Measurements from ENCODE around the gene PROK1. TPM values are rescaled to one million over a fixed set of nuclear protein-coding genes. Genes with fewer than 3 reads are reported as not detected.
A peak's percentile ranks its signal among the peaks of the same experiment; 100 is the strongest.
"Not testable (repeated sequence)": the region's sequence is repeated elsewhere in the genome, so short reads cannot be mapped to it uniquely, and the experiment has no call there.

Gene PROK1, protein sequence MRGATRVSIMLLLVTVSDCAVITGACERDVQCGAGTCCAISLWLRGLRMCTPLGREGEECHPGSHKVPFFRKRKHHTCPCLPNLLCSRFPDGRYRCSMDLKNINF
- polyA plus RNA-seq = 0.13 TPM
- long read RNA-seq, donor 1 = 0 reads
- long read RNA-seq, donor 2 = 0 reads
- long read RNA-seq, donor 3 = 0 reads
- long read RNA-seq, donor 4 = 0 reads
- long read RNA-seq, donor 5 = 0 reads
- long read RNA-seq, donor 6 = 0 reads
- long read RNA-seq, donor 7 = 0 reads
- long read RNA-seq, donor 8 = 0 reads
- long read RNA-seq, donor 9 = 0 reads
- long read RNA-seq, donor 10 = 0 reads
- long read RNA-seq, donor 11 = 0 reads

DNA sequence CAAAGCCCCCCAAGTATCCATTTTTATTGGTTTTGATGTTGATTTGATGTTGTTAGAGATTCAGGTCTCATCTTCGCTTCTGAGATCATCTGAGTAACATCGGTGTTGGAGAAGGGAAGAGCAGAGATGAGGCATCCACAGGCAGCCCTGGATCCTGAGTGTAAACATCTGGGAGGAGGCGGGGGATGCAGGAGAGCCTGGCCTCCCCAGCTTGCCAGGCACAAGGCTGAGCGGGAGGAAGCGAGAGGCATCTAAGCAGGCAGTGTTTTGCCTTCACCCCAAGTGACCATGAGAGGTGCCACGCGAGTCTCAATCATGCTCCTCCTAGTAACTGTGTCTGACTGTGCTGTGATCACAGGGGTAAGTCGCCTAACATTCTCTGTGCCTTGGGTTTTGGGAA is at the start of gene PROK1:
Gene PROK1, plus strand, starts transcription at position 221 of the 400 bp plus-strand sequence. Its CDS starts 68 bp downstream, at position 289.
- no CpG with 5 or more reads among the region's 8 CpGs for WGBS (ENCODE audit: insufficient coverage, low lambda C conversion rate)
- DNase-seq = no peak
- H3K27ac ChIP-seq (ENCODE audit: low read length) = no peak within 1 kb of the TSS
- no peaks in the 10 kb centered on the region for H3K36me3 ChIP-seq (ENCODE audit: control insufficient read depth, insufficient read depth, low read length)
- peaks cover 30% of the 10 kb centered on the region for H3K27me3 ChIP-seq (ENCODE audit: control insufficient read depth, insufficient read depth, low read length)
- H3K4me1 ChIP-seq (ENCODE audit: control insufficient read depth, insufficient read depth, low read length) = no peaks in the 10 kb centered on the region
- no peak within 1 kb of the TSS for H3K4me3 ChIP-seq (ENCODE audit: low read length)
- H3K9me3 ChIP-seq (ENCODE audit: control insufficient read depth, low read depth, low read length) = no peaks in the 10 kb centered on the region

DNA sequence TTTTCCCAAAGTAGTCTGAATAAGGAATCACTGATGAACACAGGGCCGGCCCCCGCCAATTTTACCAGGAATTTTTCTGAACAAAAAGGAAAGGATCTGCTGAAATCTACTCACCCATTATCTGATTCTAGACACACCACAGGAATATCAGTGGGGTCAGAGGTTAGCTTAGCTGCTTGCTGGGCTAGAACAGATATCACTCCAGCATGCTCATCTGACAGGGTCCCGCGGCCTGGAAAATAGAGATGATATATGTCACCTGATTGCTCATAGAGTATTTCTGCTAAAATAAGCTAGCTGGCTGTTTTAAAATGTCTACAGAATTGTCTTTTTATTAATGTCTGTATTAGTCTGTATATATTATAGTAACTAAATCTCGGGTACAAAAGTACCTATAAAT is 47.1 kb upstream of the PROK1 start:
- Histone ChIP-seq H3K36me3 (ENCODE audit: control insufficient read depth, insufficient read depth, low read length) (peaks cover 43% of the 10 kb centered on the region), H3K27ac (ENCODE audit: low read length) (no peak overlapping the region)

DNA sequence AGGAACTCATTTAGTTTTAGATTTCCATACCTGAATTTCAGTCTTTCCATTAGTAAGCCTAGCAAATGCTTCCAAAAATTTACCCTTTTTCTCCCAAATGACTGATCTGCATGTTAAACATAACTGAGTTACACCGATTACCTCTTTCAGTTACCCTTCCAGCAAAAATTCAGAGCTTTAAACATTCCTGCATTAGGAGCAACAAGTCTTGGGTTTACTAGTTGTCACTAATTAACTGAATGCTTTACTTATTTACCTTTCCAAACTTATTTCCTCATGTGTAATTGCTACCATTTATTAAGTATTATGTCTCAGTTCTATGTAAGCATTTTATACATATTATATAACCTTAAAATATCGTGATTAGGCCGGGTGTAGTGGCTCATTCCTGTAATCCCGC is 46.5 kb upstream of the PROK1 start:
- no peak for DNase-seq
- Histone ChIP-seq H3K36me3 (ENCODE audit: control insufficient read depth, insufficient read depth, low read length) (peaks cover 42% of the 10 kb centered on the region), H3K9me3 (ENCODE audit: control insufficient read depth, low read depth, low read length) (no peaks in the 10 kb centered on the region), H3K4me3 (ENCODE audit: low read length) (no peak overlapping the region), H3K4me1 (ENCODE audit: control insufficient read depth, insufficient read depth, low read length) (peaks cover 6% of the 10 kb centered on the region), H3K27ac (ENCODE audit: low read length) (no peak overlapping the region), H3K27me3 (ENCODE audit: control insufficient read depth, insufficient read depth, low read length) (no peaks in the 10 kb centered on the region)
- WGBS (ENCODE audit: insufficient coverage, low lambda C conversion rate) = no CpG with 5 or more reads among the region's 4 CpGs

More for the DNA sequence above, 47.1 kb upstream of the PROK1 start:
- WGBS (ENCODE audit: insufficient coverage, low lambda C conversion rate) = 100% methylated on average over 1 of the region's 5 CpGs
- no peak for DNase-seq
- Histone ChIP-seq H3K9me3 (ENCODE audit: control insufficient read depth, low read depth, low read length) (no peaks in the 10 kb centered on the region), H3K4me3 (ENCODE audit: low read length) (no peak overlapping the region), H3K27me3 (ENCODE audit: control insufficient read depth, insufficient read depth, low read length) (no peaks in the 10 kb centered on the region), H3K4me1 (ENCODE audit: control insufficient read depth, insufficient read depth, low read length) (peaks cover 6% of the 10 kb centered on the region)

DNA sequence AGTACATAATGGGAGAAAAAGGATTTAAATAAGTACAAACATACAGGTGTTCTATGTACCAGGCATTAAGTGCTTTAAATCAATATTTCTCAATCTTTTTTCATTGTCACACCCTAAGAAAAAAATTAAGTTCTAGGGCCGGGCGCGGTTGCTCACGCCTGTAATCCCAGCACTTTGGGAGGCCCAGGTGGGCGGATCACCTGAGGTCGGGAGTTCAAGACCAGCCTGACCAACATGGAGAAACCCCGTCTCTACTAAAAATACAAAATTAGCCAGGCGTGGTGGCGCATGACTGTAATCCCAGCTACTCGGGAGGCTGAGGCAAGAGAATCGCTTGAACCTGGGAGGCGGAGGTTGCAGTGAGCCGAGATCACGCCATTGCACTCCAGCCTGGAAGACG is 44.5 kb upstream of the PROK1 start:
- Histone ChIP-seq H3K4me3 (ENCODE audit: low read length) (peak overlapping the region; percentile 91), H3K27ac (ENCODE audit: low read length) (peak overlapping the region; percentile 86), H3K36me3 (ENCODE audit: control insufficient read depth, insufficient read depth, low read length) (peaks cover 30% of the 10 kb centered on the region)
- not testable (repeated sequence) for H3K9me3 ChIP-seq (ENCODE audit: control insufficient read depth, low read depth, low read length); H3K27me3 ChIP-seq (ENCODE audit: control insufficient read depth, insufficient read depth, low read length); H3K4me1 ChIP-seq (ENCODE audit: control insufficient read depth, insufficient read depth, low read length); DNase-seq
- WGBS (ENCODE audit: insufficient coverage, low lambda C conversion rate) = no CpG with 5 or more reads among the region's 15 CpGs

DNA sequence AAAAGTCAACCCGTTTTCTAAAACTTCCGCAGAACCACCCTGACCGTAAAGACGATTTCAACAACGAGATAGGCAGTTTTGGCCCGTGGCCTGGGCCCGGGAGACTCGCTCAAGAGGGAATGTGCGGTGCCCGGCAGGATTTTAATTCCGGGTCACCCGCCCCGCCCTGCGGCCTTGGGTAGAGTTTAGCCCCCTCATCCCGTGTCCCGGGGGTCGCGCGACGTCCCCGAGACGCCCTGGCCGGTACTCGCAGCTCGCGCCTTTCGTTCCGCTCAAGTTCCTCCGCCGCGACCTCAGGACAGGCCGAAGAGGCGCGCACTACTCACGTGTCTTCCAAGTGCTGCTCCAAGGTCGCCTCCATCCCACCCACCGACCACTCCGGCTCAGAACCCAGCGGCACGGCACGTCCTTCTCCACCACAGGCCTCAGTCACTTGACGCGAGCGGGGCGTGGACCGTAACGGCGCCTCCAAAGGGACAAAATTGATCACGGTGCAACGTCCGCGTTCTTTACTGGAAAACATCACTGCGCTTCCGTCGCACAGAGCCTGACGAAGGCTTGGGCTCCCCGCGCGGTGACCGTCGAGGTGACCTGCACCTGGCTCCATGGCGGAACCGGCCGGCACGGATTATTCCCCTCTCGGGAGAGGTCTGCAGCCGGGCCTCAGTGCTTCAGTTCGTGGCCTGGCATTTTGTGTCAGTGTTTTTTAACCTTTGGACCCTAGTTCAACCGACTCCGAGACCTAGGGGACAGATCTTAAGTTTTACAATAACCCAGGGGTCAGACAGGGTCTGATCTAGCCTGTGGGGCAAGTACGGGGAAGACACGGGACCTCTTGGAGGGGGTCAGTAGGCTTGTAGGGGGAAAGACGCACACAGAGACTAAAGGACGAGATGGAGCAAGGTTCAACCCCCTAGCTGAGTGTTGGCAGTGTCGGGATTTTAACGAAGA is 43.4 kb upstream of the PROK1 start, which contains the start of gene LAMTOR5:
Gene LAMTOR5, minus strand, starts transcription at position 435 of the 951 bp plus-strand sequence. Its CDS starts 74 bp downstream, at position 361.
- H3K27me3 ChIP-seq (ENCODE audit: control insufficient read depth, insufficient read depth, low read length) = no peaks in the 10 kb centered on the region
- H3K4me3 ChIP-seq (ENCODE audit: low read length) = peak within 1 kb of the TSS; percentile 91
- peaks cover 19% of the 10 kb centered on the region for H3K36me3 ChIP-seq (ENCODE audit: control insufficient read depth, insufficient read depth, low read length)
- H3K9me3 ChIP-seq (ENCODE audit: control insufficient read depth, low read depth, low read length) = no peaks in the 10 kb centered on the region
- WGBS (ENCODE audit: insufficient coverage, low lambda C conversion rate) = no CpG with 5 or more reads among the region's 76 CpGs
- DNase-seq = peak; percentile 92 to 97
- H3K4me1 ChIP-seq (ENCODE audit: control insufficient read depth, insufficient read depth, low read length) = peaks cover 6% of the 10 kb centered on the region
- peak within 1 kb of the TSS; percentile 86 for H3K27ac ChIP-seq (ENCODE audit: low read length)

DNA sequence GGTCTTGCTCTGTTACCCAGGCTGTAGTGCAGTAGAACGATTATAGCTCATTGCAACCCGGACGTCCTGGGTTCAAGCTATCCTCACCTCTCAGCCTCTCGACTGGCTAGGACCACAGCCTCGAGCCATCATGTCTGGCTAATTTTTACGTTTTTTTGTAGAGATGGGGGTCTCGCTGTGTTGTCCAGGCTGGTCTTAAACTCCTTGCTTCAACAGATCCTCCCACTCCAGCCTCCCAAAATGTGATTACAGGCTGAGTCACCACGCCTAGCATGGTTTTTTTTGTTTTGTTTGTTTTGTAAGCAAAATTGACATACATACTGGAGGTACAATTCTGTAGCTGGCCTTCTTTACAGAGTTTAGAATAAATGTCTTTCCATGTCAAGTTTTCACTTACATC is 42.5 kb upstream of the PROK1 start:
- Histone ChIP-seq H3K4me3 (ENCODE audit: low read length) (no peak overlapping the region), H3K36me3 (ENCODE audit: control insufficient read depth, insufficient read depth, low read length) (peaks cover 10% of the 10 kb centered on the region), H3K9me3 (ENCODE audit: control insufficient read depth, low read depth, low read length) (no peaks in the 10 kb centered on the region), H3K4me1 (ENCODE audit: control insufficient read depth, insufficient read depth, low read length) (peaks cover 6% of the 10 kb centered on the region), H3K27ac (ENCODE audit: low read length) (peak overlapping the region; percentile 3), H3K27me3 (ENCODE audit: control insufficient read depth, insufficient read depth, low read length) (no peaks in the 10 kb centered on the region)
- DNase-seq = no peak
- 100% methylated on average over 1 of the region's 8 CpGs for WGBS (ENCODE audit: insufficient coverage, low lambda C conversion rate)

DNA sequence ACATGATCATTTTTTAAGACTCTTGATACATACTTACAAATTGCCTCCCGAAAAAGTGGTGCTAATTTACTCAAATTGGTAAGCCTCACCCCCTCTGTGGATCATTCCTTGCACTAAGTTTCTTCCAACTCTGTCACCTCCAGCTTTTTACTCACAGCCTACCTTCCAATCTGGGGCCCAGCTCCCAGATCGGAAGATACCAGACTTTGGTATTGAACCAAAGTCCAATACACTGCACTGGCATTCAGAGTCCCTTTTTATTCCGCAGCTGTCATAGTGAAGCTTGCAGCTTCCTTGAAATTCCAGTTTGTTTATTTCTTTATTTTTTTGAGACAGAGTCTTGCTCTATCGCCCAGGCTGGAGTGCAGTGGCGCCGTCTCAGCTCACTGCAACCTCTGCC is 41.6 kb upstream of the PROK1 start:
- peak overlapping the region; percentile 3 for H3K27ac ChIP-seq (ENCODE audit: low read length)
- peak; percentile 43 to 72 for DNase-seq
- 100% methylated on average over 1 of the region's 6 CpGs for WGBS (ENCODE audit: insufficient coverage, low lambda C conversion rate)

DNA sequence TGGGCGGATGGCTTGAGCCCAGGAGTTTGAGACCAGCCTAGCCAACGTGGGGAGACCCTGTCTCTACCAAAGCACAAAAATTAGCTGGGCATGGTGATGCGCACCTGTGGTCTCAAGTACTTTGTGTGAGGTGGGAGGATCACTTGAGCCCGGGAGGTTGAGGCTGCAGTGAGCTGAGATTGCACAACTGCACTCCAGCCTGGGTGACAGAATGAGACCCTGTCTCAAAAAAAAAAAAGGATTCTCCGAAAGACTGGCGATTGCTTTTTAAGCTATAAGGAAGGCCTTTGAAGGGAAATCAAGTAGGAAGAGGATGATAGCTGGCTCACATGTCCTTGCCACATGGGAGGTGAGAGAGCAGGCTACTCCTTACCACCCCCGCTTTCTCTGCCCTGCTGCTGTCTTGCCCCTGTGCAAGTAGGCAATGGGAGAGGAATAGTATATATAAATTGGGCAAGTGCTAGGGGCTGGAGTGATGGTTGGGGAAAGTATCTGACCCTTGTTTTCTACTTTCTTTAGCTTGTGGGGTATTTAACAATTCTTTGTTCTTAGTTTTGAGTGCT is 39.7 kb upstream of the PROK1 start:
- DNase-seq = no peak
- H3K4me3 ChIP-seq (ENCODE audit: low read length) = no peak overlapping the region
- no peaks in the 10 kb centered on the region for H3K36me3 ChIP-seq (ENCODE audit: control insufficient read depth, insufficient read depth, low read length)
- H3K4me1 ChIP-seq (ENCODE audit: control insufficient read depth, insufficient read depth, low read length) = peaks cover 6% of the 10 kb centered on the region
- no peak overlapping the region for H3K27ac ChIP-seq (ENCODE audit: low read length)
- H3K27me3 ChIP-seq (ENCODE audit: control insufficient read depth, insufficient read depth, low read length) = no peaks in the 10 kb centered on the region
- H3K9me3 ChIP-seq (ENCODE audit: control insufficient read depth, low read depth, low read length) = no peaks in the 10 kb centered on the region
- WGBS (ENCODE audit: insufficient coverage, low lambda C conversion rate) = no CpG with 5 or more reads among the region's 7 CpGs

More for the DNA sequence above, 41.6 kb upstream of the PROK1 start:
- Histone ChIP-seq H3K27me3 (ENCODE audit: control insufficient read depth, insufficient read depth, low read length) (no peaks in the 10 kb centered on the region), H3K36me3 (ENCODE audit: control insufficient read depth, insufficient read depth, low read length) (peaks cover 3% of the 10 kb centered on the region), H3K4me1 (ENCODE audit: control insufficient read depth, insufficient read depth, low read length) (peaks cover 6% of the 10 kb centered on the region), H3K4me3 (ENCODE audit: low read length) (no peak overlapping the region), H3K9me3 (ENCODE audit: control insufficient read depth, low read depth, low read length) (no peaks in the 10 kb centered on the region)

DNA sequence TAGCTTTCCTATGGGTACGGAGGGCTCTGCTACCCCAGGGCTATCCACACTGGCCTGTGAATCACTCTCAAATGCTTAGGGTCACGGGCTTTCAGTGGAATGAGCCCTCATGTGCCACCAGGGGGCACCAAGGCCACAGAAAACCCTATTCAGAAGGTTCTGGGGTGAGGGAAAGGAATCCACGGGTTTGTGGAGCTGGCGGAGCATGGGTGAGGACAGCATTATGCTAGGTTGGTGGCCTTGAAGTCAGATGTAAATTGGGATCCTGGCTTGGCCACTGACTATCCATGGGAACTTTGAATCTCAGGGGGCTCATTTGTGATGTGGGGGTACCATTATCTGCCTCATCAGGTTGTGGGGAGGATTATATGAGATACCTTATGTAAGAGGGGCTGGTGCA is 38.4 kb upstream of the PROK1 start:
- Histone ChIP-seq H3K4me1 (ENCODE audit: control insufficient read depth, insufficient read depth, low read length) (peaks cover 6% of the 10 kb centered on the region), H3K27ac (ENCODE audit: low read length) (no peak overlapping the region), H3K36me3 (ENCODE audit: control insufficient read depth, insufficient read depth, low read length) (no peaks in the 10 kb centered on the region), H3K4me3 (ENCODE audit: low read length) (no peak overlapping the region), H3K9me3 (ENCODE audit: control insufficient read depth, low read depth, low read length) (no peaks in the 10 kb centered on the region), H3K27me3 (ENCODE audit: control insufficient read depth, insufficient read depth, low read length) (no peaks in the 10 kb centered on the region)
- no CpG with 5 or more reads among the region's 4 CpGs for WGBS (ENCODE audit: insufficient coverage, low lambda C conversion rate)
- DNase-seq = peak; percentile 59 to 69

DNA sequence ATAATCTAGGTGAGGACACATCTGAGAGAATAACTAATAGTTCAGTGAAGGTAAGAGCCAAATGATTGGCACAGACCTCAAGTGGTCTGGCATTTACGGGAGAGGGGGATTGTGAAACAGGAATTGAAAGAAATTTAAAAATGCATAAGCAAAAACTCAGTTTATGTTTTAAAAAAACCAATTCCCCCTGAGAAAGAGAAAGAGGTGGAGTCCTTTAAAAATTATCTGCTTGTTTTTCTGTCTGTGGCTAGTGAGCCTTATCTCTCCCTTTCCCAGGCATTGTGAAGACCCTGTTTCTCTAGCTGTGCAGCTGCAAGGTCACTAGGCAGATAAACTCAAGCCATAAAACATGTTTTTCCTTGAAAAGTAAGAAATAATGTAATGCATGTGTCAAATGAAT is 37.9 kb upstream of the PROK1 start:
- H3K4me1 ChIP-seq (ENCODE audit: control insufficient read depth, insufficient read depth, low read length); DNase-seq; H3K36me3 ChIP-seq (ENCODE audit: control insufficient read depth, insufficient read depth, low read length); H3K27me3 ChIP-seq (ENCODE audit: control insufficient read depth, insufficient read depth, low read length); H3K4me3 ChIP-seq (ENCODE audit: low read length); H3K27ac ChIP-seq (ENCODE audit: low read length); H3K9me3 ChIP-seq (ENCODE audit: control insufficient read depth, low read depth, low read length): not testable (repeated sequence)
- WGBS (ENCODE audit: insufficient coverage, low lambda C conversion rate) = 88% methylated on average over 1 of the region's 1 CpG
